A549 (cell line): ENCODE measurements around the gene BCL7B. TPM values are rescaled to one million over a fixed set of nuclear protein-coding genes. Genes with fewer than 3 reads are reported as not detected.
A peak's percentile ranks its signal among the peaks of the same experiment; 100 is the strongest.
"Not testable (repeated sequence)": the region's sequence is repeated elsewhere in the genome, so short reads cannot be mapped to it uniquely, and the experiment has no call there.

Source experiments
- ATAC-seq, 2 experiments: fragments of 200-7000 bp in 1 of 2; fragments of >200 bp in 1 of 2; cut with Nextera tagmentation in 1 of 2; cut with Tn5 transposase in 1 of 2; 3 replicates each; pipeline versions ENCODE4 v1.8.0 to v1.9.1; 2018 to 2020; ENCODE audit warnings: mild to moderate bottlenecking in 1 of 2, moderate library complexity in 1 of 2
- CTCF ChIA-PET: fragments of 300-600 bp; sonication (Branson Sonifier 250); formaldehyde crosslinking; extraction: SDS; loops from one replicate; lab custom pipeline; 2021; ENCODE audit warnings: antibody characterized with exemption, inconsistent platforms; lab: Yijun Ruan, JAX
- POLR2A ChIA-PET: fragments of 350-600 bp; formaldehyde crosslinking; extraction: SDS; loops from one replicate; lab custom pipeline; 2021; ENCODE audit warnings: antibody characterized with exemption, inconsistent platforms; lab: Yijun Ruan, JAX
- DNase-seq, 2 experiments: peaks; one replicate each; pipeline versions ENCODE4 v3.0.0 to v3.0.0-alpha.2; 2011 to 2016; ENCODE audit warnings: low read depth in 1 of 2, low spot score in 1 of 2
- FAIRE-seq: peaks from 2 replicates; lab custom pipeline; 2011; peaks lifted over from hg19 to GRCh38; lab: Jason Lieb, UNC
- H3K27ac ChIP-seq, 2 experiments: fragments of >200 bp; sonication (Bioruptor Twin); formaldehyde crosslinking; 3 replicates each; pipeline ENCODE4 v1.5.1; 2016 to 2017
- H3K4me1 ChIP-seq: fragments of >200 bp; sonication (Bioruptor Twin); formaldehyde crosslinking; 3 replicates; pipeline ENCODE4 v1.6.1; 2016
- H3K4me2 ChIP-seq: fragments of >200 bp; sonication (Bioruptor Twin); formaldehyde crosslinking; 3 replicates; pipeline ENCODE4 v1.6.1; 2016
- H3K4me3 ChIP-seq: fragments of >200 bp; sonication (Bioruptor Twin); formaldehyde crosslinking; 3 replicates; pipeline ENCODE4 v1.5.1; 2016
- H3K9me3 ChIP-seq: fragments of >200 bp; sonication (Bioruptor Twin); formaldehyde crosslinking; 3 replicates; pipeline ENCODE4 v1.6.1; 2016
- CBX2 ChIP-seq: fragments of 200-600 bp; sonication (generic); IDR thresholded peaks from 2 replicates; pipeline ENCODE4 v1.6.1; 2016; ENCODE audit warnings: low read depth, mild to moderate bottlenecking, borderline replicate concordance
- FOXS1 ChIP-seq: fragments of 250-450 bp; sonication (Bioruptor Pico); IDR thresholded peaks from 2 replicates; pipeline ENCODE4 v1.5.0; 2020; ENCODE audit warnings: mild to moderate bottlenecking, moderate library complexity
- GATA3 ChIP-seq: IDR thresholded peaks from 2 replicates; pipeline ENCODE4 v1.6.1; 2012; ENCODE audit warnings: borderline replicate concordance
- HDAC2 ChIP-seq: fragments of 200-600 bp; sonication (generic); IDR thresholded peaks from 2 replicates; pipeline ENCODE4 v1.6.1; 2016
- JUN ChIP-seq, 2 experiments: fragments of >200 bp; sonication (Bioruptor Twin); formaldehyde crosslinking; IDR thresholded peaks; 2 replicates in 1 of 2; 3 replicates in 1 of 2; pipeline ENCODE4 v1.6.1; 2016 to 2017
- KDM1A ChIP-seq: fragments of 200-600 bp; sonication (generic); IDR thresholded peaks from 2 replicates; pipeline ENCODE4 v1.6.1; 2016; ENCODE audit warnings: low read depth, mild to moderate bottlenecking
- MAFK ChIP-seq: fragments of 450-650 bp; IDR thresholded peaks from 2 replicates; pipeline ENCODE4 v1.6.1; 2014; ENCODE audit not compliant: partially characterized antibody
- NFE2L2 ChIP-seq: fragments of 150-350 bp; conservative IDR thresholded peaks from 2 replicates; pipeline ENCODE4 v1.6.1; 2014; ENCODE audit warnings: low read length
- NR3C1 ChIP-seq: fragments of >200 bp; sonication (Bioruptor Twin); formaldehyde crosslinking; IDR thresholded peaks from 3 replicates; pipeline ENCODE4 v1.6.1; 2017
- PHF8 ChIP-seq: fragments of 200-600 bp; sonication (generic); IDR thresholded peaks from 2 replicates; pipeline ENCODE4 v1.6.1; 2016; ENCODE audit warnings: low read depth, mild to moderate bottlenecking, antibody characterized with exemption, moderate library complexity, borderline replicate concordance
- POLR2AphosphoS2 ChIP-seq: conservative IDR thresholded peaks from 2 replicates; pipeline ENCODE4 v1.6.1; 2012; ENCODE audit warnings: low read length, improper control_type of control experiment, inconsistent platforms
- RAD21 ChIP-seq, 2 experiments: fragments of >200 bp in 1 of 2; sonication (Bioruptor Twin) in 1 of 2; formaldehyde crosslinking in 1 of 2; IDR thresholded peaks in 1 of 2; conservative IDR thresholded peaks in 1 of 2; 2 replicates in 1 of 2; 3 replicates in 1 of 2; pipeline ENCODE4 v1.6.1; 2012 to 2018; ENCODE audit warnings: inconsistent platforms in 1 of 2
- SREBF2 ChIP-seq: fragments of 450-650 bp; IDR thresholded peaks from 2 replicates; pipeline ENCODE4 v1.6.1; 2014; ENCODE audit warnings: mild to moderate bottlenecking, moderate library complexity
- TFCP2L1 ChIP-seq: fragments of 250-450 bp; sonication (Bioruptor Pico); IDR thresholded peaks from 2 replicates; pipeline ENCODE4 v1.5.0; 2021; ENCODE audit warnings: mild to moderate bottlenecking
- ZNF302 ChIP-seq: fragments of 250-450 bp; sonication (Bioruptor Pico); IDR thresholded peaks from 2 replicates; pipeline ENCODE4 v1.9.0; 2021; ENCODE audit warnings: inconsistent platforms, mild to moderate bottlenecking, moderate library complexity
- ZSCAN20 ChIP-seq: fragments of 250-450 bp; sonication (Bioruptor Pico); IDR thresholded peaks from 2 replicates; pipeline ENCODE4 v1.8.0; 2022; ENCODE audit warnings: mild to moderate bottlenecking, moderate library complexity
- WGBS: methylation state at CpG from one replicate; pipeline ENCODE4 v1.1.6; 2017; ENCODE audit errors: missing lambda C conversion rate; 5-methylcytosine and 5-hydroxymethylcytosine counted together
- polyA plus RNA-seq, 4 experiments: library from polyadenylated mRNA; depleted of rRNA in 3 of 4; stranded (reverse); fragments of >200 nt; fragmentation: RNase III in 1 of 4; extraction: RNeasy Plus Mini Kit Qiagen cat#74134 plus additional on column Dnase treatment in 1 of 4; gene quantifications; 2 replicates in 3 of 4; 3 replicates in 1 of 4; pipeline ENCODE4 v1.2.3, GENCODE V29; 2011 to 2017
- TF ChIP-seq, protein P1 (sequence below): IDR thresholded peaks from 2 replicates; pipeline ENCODE4 v1.6.1; 2012
- TF ChIP-seq, protein P2 (sequence below): fragments of 450-650 bp; IDR thresholded peaks from 2 replicates; pipeline ENCODE4 v1.6.1; 2014; ENCODE audit warnings: antibody characterized with exemption
- TF ChIP-seq, protein P3 (sequence below): IDR thresholded peaks from 2 replicates; pipeline ENCODE4 v1.6.1; 2012; ENCODE audit warnings: low read depth, borderline replicate concordance
- TF ChIP-seq, protein P4 (sequence below): fragments of 250-450 bp; sonication (Bioruptor Pico); IDR thresholded peaks from 2 replicates; pipeline ENCODE4 v1.5.0; 2021; ENCODE audit warnings: mild to moderate bottlenecking, moderate library complexity, borderline replicate concordance

The BCL7B gene
- polyA plus RNA-seq, 2 of the 4 experiments (the other 2 are of a cell fraction), result 52.3 to 62.5 TPM

DNA sequence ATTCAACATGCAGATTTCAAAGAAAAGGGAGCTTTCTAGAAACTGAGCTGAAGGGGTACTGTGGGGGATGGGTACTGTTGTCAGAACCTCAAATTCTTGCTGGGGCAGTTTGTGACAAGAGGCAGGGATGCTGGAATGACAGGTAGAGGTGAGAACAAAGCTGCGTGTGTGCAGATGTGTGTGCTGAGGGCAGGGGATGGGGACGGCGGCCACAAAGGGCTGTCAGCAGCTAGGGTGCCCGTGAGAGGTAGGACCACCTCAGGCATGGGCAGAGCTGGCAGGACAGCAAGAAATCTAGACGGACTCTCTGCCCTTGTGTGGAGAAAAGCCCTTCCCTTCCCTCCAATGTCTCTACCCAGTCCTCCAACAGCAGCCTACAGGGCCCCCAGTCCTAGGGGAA, 21.0 kb downstream of the BCL7B start:
- 77% methylated on average over 5 of the region's 5 CpGs for WGBS
- no peak for DNase-seq
- no peak overlapping the region for H3K4me2 ChIP-seq
- TF ChIP-seq CBX2 (no peak), GATA3 (no peak), ZNF302 (CRISPR knock-in tag) (no peak), PHF8 (no peak), HDAC2 (no peak), NFE2L2 (no peak)
- TF ChIP-seq, protein P1, sequence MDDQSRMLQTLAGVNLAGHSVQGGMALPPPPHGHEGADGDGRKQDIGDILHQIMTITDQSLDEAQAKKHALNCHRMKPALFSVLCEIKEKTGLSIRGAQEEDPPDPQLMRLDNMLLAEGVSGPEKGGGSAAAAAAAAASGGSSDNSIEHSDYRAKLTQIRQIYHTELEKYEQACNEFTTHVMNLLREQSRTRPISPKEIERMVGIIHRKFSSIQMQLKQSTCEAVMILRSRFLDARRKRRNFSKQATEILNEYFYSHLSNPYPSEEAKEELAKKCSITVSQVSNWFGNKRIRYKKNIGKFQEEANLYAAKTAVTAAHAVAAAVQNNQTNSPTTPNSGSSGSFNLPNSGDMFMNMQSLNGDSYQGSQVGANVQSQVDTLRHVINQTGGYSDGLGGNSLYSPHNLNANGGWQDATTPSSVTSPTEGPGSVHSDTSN, result no peak
- TF ChIP-seq, protein P2, sequence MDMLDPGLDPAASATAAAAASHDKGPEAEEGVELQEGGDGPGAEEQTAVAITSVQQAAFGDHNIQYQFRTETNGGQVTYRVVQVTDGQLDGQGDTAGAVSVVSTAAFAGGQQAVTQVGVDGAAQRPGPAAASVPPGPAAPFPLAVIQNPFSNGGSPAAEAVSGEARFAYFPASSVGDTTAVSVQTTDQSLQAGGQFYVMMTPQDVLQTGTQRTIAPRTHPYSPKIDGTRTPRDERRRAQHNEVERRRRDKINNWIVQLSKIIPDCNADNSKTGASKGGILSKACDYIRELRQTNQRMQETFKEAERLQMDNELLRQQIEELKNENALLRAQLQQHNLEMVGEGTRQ, result no peak
- TF ChIP-seq, protein P3, sequence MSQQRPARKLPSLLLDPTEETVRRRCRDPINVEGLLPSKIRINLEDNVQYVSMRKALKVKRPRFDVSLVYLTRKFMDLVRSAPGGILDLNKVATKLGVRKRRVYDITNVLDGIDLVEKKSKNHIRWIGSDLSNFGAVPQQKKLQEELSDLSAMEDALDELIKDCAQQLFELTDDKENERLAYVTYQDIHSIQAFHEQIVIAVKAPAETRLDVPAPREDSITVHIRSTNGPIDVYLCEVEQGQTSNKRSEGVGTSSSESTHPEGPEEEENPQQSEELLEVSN, result no peak
- TF ChIP-seq, protein P4, sequence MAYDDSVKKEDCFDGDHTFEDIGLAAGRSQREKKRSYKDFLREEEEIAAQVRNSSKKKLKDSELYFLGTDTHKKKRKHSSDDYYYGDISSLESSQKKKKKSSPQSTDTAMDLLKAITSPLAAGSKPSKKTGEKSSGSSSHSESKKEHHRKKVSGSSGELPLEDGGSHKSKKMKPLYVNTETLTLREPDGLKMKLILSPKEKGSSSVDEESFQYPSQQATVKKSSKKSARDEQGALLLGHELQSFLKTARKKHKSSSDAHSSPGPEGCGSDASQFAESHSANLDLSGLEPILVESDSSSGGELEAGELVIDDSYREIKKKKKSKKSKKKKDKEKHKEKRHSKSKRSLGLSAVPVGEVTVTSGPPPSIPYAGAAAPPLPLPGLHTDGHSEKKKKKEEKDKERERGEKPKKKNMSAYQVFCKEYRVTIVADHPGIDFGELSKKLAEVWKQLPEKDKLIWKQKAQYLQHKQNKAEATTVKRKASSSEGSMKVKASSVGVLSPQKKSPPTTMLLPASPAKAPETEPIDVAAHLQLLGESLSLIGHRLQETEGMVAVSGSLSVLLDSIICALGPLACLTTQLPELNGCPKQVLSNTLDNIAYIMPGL (CRISPR knock-in tag), result no peak
- ChIA-PET CTCF (interaction anchor here (0.8 to 2.1 kb wide), 2 partner anchors 10 to 189 kb away, joined by 5 read pairs; no protein-coding TSS in a partner anchor), POLR2A (interaction anchor here (0.6 kb wide), 1 partner anchor 18 kb away, joined by 4 read pairs; no protein-coding TSS in a partner anchor)
- H3K4me3 ChIP-seq, result no peak overlapping the region
- no peaks in the 10 kb centered on the region for H3K4me1 ChIP-seq
- no peak; a peak in 2 of 6 replicates for ATAC-seq
- no peak overlapping the region for H3K27ac ChIP-seq
- FAIRE-seq, result no peak
- no peaks in the 10 kb centered on the region for H3K9me3 ChIP-seq

DNA sequence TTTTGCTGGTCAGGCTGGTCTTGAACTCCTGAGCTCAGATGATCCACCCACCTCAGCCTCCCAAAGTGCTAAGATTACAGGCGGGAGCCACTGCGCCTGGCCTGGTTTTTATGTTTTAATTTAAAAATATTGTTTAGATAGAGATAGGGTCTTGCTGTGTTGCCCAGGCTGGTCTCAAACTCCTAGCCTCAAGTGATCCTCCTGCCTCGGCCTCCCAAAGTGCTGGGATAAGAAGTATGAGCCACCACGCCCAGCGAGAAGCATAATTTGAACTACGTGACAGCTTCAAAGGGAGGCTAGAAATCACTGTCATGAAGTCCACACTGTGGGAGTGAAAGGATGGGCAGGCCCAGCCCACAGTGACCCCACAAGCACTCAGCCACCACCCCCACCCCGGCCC, 21.6 kb downstream of the BCL7B start:
- H3K4me2 ChIP-seq, H3K9me3 ChIP-seq, ATAC-seq, POLR2A ChIA-PET, H3K4me3 ChIP-seq, H3K27ac ChIP-seq, FAIRE-seq, H3K4me1 ChIP-seq, DNase-seq: not testable (repeated sequence)
- WGBS, result 99% methylated on average over 7 of the region's 7 CpGs
- CTCF ChIA-PET, result interaction anchor here (0.8 kb wide), 2 partner anchors 17 to 190 kb away, joined by 4 to 5 read pairs; no protein-coding TSS in a partner anchor

DNA sequence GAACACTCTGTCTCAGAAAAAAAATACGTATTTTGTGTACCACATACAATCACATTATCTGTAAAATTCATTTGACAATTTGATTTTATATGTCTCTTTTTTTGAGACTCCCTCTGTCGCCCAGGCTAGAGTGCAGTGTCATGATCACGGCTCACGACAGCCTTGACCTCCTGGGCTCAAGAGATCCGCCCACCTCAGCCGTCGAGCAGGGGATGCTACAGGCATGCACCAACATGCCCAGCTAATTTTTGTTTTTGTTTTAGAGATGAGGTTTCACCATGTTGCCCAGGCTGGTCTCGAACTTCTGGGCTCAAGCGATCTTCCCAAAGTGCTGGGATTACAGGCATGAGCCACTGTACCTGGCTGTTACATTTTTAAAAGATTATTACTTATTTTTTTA, 23.7 kb downstream of the BCL7B start:
- no peak overlapping the region for H3K4me2 ChIP-seq
- H3K4me3 ChIP-seq, result no peak overlapping the region
- ChIA-PET POLR2A (no interaction called here), CTCF (interaction anchor here (1.2 kb wide), 1 partner anchor 73 kb away, joined by 3 read pairs; no protein-coding TSS in a partner anchor)
- TF ChIP-seq POLR2AphosphoS2 (no peak), TFCP2L1 (CRISPR knock-in tag) (no peak), CBX2 (no peak), NR3C1 (no peak), KDM1A (no peak), JUN (IDR thresholded peaks at IDR 0.05) (no peak), ZSCAN20 (CRISPR knock-in tag) (no peak), GATA3 (no peak), RAD21 (conservative IDR thresholded peaks at IDR 0.05 in 1 of 2, IDR thresholded peaks at IDR 0.05 in 1 of 2) (no peak), MAFK (no peak), NFE2L2 (no peak), FOXS1 (no peak), SREBF2 (no peak)
- TF ChIP-seq, protein P3, result no peak
- H3K27ac ChIP-seq, result peak overlapping the region; percentile 19 to 50; a peak in 3 of 6 replicates
- no peak for DNase-seq
- no peaks in the 10 kb centered on the region for H3K4me1 ChIP-seq
- WGBS, result 91% methylated on average over 9 of the region's 9 CpGs
- FAIRE-seq, result peak; percentile 49
- no peaks in the 10 kb centered on the region for H3K9me3 ChIP-seq
- ATAC-seq, result no peak
